Stimulated activated CD4-positive, alpha-beta T cell treated with anti-CD3 and anti-CD28 coated beads, TNF-alpha, amount 100 ng/mL, for 1 hour (primary cell): Measurements from ENCODE around the gene PCDHGA4.
"Not testable (repeated sequence)": the region's sequence is repeated elsewhere in the genome, so short reads cannot be mapped to it uniquely, and the experiment has no call there.

Source experiments
- DNase-seq, 3 donors: peaks; one replicate each; pipeline ENCODE4 v3.0.0-alpha.2; 2020; ENCODE audit warnings: low read depth in 3 of 3, low spot score in 1 of 3

PCDHGA4 gene

DNA sequence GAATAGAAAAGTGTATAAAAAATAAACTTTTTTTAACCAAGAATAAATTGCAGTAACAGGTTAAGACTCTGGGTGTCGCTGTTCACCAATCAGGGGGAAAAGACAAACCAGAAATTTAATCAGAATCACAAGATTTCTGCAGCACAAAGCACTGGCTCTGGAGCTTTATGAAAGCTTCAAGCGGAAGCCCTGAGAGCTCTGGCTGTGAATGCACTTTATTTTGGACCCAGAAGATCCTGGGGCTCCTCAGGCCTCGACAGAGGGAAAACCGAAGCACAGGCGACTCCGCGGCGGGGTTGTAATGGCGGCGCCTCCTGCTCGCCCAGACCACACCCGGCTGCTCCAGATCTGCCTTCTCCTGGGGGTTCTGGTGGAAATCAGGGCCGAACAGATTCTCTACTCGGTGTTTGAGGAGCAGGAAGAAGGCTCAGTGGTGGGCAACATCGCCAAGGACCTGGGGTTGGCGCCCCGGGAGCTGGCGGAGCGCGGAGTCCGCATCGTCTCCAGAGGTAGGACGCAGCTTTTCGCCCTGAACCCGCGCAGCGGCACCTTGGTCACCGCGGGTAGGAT lies at the start of gene PCDHGA4:
Gene PCDHGA4, plus strand, starts transcription at position 122 of the 570 bp plus-strand sequence. Its CDS starts 87 bp downstream, at position 209.
- DNase-seq = no peak

DNA sequence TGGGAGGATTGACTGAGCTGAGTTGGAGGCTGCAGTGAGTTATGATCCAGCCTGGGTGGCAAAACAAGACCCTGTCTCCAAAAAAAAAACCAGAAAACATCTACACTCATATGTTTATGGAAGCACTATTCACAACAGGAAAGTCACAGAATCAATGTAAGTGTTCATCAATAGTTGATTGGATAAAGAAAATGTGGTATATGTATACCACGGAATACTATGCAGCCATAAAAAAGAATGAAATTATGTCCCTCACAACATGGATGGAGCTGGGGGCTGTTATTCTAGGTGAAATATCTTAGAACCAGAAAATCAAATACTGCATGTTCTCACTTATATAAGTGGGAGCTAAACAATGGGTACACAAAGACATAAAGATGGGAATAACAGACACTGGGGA lies 48.2 kb upstream of the PCDHGA4 start:
- no peak for DNase-seq

DNA sequence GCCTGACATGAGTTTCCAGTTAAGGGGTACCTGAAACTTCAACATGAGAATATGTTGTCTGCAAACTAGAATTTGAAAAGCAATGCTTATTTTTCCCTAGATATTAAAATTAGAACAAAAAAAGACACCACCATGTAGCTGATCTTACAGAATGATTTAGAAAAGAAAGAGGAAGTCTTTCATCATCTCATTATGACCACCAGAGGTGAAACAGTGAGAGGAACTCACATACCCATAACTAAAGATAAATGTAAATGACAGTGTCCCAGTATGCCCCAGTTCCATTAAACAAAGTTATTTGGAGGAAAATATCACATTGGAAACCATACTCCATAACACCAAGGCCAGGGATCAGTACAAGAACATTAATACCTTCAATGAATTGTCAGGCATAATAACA lies 41.1 kb upstream of the PCDHGA4 start:
- DNase-seq = no peak

DNA sequence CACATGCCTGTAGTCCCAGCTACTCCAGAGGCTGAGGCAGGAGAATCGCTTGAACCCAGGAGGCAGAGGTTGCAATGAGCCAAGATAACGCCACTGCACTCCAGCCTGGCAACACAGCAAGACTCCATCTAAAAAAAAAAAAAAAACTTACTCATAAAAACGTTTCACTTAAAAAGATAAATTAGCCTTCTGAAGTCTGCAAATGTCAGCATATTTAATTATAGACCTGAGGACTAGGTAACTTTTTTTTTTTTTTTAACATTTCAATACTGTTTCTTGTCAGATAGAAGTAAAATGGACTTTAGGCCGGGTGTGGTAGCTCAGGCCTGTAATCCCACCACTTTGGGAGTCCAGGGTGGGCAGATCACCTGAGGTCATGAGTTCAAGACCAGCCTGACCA lies 37.9 kb upstream of the PCDHGA4 start:
- DNase-seq = not testable (repeated sequence)

GRCh38 chr5:141319202-141319601 lies 35.6 kb upstream of the PCDHGA4 start:
- DNase-seq = no peak

DNA sequence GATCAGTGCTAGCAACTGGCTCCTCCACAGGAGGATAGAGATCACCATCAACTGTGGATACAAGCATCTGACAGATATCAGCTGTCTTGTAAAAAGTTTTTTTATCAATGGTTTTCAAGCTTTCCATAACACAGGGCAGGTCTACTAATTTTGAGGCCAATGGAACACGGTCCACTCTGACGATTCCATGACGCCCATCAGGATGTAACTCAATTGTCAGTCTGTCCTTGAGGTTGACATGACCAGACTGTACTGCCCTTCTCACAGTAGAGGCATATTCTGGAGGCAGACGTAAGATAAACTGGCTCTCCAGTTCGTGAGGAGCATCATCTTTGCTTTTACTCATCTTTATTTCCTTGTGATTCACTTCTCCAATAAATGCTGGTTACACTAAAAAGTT lies 35.1 kb upstream of the PCDHGA4 start:
- DNase-seq = no peak

DNA sequence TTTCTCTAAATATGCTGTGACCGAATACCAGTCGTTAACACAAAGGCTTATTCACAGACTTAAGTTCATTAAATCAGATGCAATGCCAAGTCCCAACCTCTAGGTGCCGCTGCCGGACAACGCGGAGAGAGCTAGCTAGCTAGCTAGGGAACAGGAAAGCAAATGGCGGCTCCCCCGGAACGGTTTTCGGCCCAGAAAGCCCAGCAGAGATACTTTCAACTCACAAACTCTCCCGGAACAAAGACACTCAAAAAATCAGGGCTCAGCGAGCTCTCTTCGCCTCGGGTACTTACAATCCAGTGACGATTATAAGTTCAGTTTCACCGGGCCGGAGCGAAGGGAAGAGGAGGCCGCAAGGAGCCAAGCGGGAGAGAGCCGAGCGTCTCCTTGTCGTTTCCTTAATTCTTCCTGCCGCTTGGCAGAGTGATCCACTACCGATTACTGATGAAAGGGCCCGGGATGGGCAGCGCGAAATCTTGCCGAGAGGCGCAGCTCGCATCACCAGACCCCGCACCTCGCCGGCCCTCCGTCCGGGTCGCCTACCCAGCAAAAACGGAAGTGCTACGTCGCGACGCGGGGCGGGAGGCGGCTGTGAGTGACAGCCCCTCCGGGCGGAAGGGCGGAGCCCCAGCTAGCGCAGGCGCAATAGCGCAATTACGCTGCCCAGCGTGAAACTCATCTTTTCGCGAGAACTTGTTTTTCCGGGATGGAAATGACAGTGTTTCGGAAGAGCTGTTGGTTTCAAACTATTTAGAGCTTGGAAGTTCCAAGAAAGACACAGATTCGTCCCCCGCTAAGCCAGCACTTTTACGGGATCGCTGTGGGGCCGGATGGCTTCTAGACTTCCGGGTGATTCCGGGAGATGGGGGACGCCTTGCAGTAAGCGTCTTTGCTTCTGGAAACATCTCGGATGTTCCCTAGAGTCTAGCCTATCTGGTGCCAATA lies 34.3 kb upstream of the PCDHGA4 start, which contains the start of gene TAF7:
Gene TAF7, minus strand, starts transcription at position 560 of the 945 bp plus-strand sequence. CDS start 740 bp downstream, outside the sequence.
- peak; percentile 78 to 87 (median 82) for DNase-seq

DNA sequence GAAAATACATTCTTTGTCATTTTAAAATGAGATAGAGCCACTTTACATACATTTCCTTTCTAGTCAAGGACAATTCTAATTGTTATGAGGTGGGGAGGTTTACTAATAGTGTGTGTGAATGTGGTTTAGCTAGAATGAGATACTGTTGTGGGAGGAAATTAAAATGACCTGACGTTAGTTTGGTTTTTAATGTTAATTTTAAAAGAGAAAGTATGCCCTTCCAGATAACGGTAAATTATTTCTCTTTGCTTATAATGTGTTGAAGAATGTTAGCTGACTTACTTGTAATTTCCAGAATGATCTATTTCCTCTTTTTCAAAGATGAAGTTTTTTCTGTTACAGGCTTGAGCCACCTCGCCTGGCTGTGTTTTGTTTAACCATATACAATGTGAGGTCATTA lies 32.6 kb upstream of the PCDHGA4 start:
- no peak for DNase-seq

DNA sequence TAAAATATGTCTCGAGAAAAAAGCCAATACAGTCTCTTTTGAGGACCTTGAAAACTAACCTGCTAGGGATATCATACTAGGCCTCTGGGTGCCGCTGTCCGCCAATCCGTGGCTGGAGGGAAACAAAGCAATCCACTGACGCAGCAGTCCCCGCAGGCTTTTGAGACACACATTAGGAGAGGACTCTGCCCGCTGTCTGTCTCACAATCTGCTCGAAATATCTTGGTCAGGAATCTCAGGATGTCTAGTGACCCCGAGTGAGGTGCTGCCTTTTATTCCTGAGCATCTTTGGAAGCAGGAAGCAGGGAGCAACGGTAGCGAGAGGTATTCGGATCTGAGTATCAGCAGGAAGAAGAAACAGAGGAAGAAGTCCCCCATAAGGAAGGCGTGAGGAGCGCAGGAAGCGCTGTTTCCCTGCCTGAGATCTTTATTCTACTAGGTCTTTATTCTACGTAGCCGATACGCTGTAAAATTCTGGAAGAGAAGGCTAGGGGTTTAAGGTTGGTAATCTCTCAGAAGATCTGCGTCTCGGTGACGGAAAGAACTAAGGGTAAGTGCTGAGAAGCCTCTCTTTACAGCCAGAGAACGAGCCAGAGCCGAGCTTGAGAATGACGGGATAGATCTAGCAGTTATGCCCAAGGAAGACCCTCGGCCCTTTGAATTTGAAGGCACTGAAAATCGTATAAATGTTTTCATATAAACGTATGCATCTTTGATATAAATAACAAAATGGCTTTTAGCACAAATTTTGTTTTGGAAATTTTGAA lies 28.6 kb upstream of the PCDHGA4 start:
- DNase-seq = peak; percentile 29 to 48 (median 39)

- no peak for DNase-seq
Measured at GRCh38 chr5:141328231-141328630, 26.6 kb upstream of the PCDHGA4 start.

- no peak for DNase-seq
Measured at GRCh38 chr5:141330299-141331080, 24.3 kb upstream of the PCDHGA4 start, which contains the start of gene PCDHGA1. Gene PCDHGA1, plus strand, starts transcription at chr5:141330514.

DNA sequence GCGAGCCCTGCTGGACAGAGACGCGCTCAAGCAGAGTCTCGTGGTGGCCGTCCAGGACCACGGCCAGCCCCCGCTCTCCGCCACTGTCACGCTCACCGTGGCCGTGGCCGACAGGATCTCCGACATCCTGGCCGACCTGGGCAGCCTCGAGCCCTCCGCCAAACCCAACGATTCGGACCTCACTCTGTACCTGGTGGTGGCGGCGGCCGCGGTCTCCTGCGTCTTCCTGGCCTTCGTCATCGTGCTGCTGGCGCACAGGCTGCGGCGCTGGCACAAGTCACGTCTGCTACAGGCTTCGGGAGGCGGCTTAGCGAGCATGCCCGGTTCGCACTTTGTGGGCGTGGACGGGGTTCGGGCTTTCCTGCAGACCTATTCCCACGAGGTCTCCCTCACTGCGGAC lies 22.2 kb upstream of the PCDHGA4 start:
- DNase-seq = not testable (repeated sequence)

- no peak for DNase-seq
Measured at GRCh38 chr5:141338538-141339306, 16.1 kb upstream of the PCDHGA4 start, which contains the start of gene PCDHGA2. Gene PCDHGA2, plus strand, starts transcription at chr5:141338760.

DNA sequence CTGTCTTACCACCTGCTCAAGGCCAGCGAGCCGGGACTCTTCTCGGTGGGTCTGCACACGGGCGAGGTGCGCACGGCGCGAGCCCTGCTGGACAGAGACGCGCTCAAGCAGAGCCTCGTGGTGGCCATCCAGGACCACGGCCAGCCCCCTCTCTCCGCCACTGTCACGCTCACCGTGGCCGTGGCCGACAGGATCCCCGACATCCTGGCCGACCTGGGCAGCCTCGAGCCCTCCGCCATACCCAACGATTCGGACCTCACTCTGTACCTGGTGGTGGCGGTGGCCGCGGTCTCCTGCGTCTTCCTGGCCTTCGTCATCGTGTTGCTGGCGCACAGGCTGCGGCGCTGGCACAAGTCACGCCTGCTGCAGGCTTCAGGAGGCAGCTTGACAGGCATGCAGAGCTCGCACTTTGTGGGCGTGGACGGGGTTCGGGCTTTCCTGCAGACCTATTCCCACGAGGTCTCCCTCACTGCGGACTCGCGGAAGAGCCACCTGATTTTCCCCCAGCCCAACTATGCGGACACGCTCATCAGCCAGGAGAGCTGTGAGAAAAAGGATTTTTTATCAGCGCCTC lies 14.0 kb upstream of the PCDHGA4 start:
- DNase-seq = not testable (repeated sequence)

DNA sequence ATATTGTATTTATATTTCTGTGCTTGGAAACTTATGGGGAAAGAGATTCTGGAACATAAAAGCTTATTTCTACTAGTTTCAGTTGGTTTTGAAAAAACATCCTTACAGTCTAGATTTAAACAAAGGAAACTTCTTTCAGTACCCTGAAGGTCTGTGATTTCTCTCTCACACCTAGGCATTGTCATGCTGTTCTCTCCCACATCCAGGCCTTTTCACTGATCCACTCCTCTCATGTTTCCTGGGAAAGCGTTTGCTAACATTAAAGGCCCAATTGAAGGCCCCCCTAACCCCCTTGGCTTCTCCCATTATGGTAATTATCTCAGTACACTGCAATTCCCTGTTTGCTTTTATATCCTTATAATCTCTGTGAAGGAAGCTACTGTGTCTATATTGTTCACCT lies 12.0 kb upstream of the PCDHGA4 start:
- no peak for DNase-seq

DNA sequence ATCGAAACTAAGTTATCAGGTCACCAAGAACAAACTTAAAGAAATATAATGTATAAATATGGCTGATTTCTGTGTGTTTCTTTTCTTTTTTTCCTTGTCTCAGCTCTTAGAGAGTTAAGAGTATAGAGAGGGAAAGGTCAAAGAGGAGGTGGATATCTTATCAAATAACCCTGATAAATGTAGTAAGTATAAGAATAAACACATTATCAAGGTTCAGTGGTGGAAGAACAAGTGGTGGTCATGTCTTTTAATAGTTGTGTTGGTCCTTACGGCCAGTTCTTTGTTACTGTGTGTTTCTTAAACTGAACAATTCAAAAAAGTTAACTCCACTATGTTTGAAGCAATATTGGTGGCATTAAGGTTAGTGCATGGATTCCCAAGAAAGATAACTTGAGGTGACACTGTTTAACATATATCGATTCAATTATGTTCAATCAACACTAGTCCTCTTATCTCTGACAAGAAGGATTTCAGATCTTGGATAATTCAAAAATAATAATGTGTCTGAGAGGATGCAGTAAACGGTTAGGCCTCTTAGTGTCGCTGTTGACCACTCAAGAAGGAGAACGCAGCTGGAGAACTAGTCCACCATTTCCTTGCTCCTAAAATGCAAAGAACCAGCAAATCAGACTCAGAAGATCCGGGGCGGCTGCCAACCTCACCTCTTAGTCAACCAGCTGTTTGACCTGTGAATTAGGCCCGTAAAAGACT lies 11.4 kb upstream of the PCDHGA4 start, which contains the start of gene PCDHGA3:
Gene PCDHGA3, plus strand, starts transcription at position 588 of the 711 bp plus-strand sequence. CDS start 205 bp downstream, outside the sequence.
- no peak for DNase-seq

- DNase-seq = no peak
Measured at GRCh38 chr5:141343953-141344463, 10.8 kb upstream of the PCDHGA4 start.

DNA sequence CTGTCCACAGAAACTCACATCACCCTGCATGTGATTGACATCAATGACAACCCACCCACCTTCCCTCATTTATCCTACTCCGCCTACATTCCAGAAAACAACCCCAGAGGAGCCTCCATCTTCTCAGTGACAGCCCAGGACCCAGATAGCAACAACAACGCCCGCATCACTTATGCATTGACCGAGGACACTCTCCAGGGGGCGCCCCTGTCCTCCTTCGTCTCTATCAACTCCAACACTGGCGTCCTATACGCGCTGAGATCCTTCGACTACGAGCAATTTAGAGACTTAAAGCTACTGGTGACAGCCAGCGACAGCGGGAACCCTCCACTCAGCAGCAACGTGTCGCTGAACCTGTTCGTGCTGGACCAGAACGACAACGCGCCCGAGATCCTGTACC lies 9.5 kb upstream of the PCDHGA4 start:
- no peak for DNase-seq
